Mesenchymal stem cell (in vitro differentiated cells and primary cell): ENCODE data around the gene SEC24C. TPM values are rescaled to one million over a fixed set of nuclear protein-coding genes. Genes with fewer than 3 reads are reported as not detected.
"Not testable (repeated sequence)": the region's sequence is repeated elsewhere in the genome, so short reads cannot be mapped to it uniquely, and the experiment has no call there.

ENCODE experiments used
- DNase-seq: peaks from one replicate; pipeline ENCODE4 v3.0.0-alpha.2; 2013
- H2AFZ ChIP-seq: one replicate; pipeline ENCODE4 v1.6.1; 2013; ENCODE audit warnings: low read depth, mild to moderate bottlenecking, control low read depth, inconsistent platforms, low read length, moderate library complexity
- H2AK5ac ChIP-seq: 2 replicates; pipeline ENCODE4 v1.6.1; 2013; ENCODE audit warnings: low read length, moderate library complexity, mild to moderate bottlenecking, inconsistent platforms; ENCODE audit not compliant: severe bottlenecking
- H2BK120ac ChIP-seq: one replicate; pipeline ENCODE4 v1.6.1; 2013; ENCODE audit warnings: low read depth, mild to moderate bottlenecking, inconsistent platforms, low read length, moderate library complexity
- H2BK12ac ChIP-seq, 2 experiments: one replicate each; pipeline ENCODE4 v1.6.1; 2013; ENCODE audit warnings: inconsistent platforms in 2 of 2, low read length in 2 of 2, mild to moderate bottlenecking in 2 of 2, moderate library complexity in 2 of 2, control low read depth in 1 of 2
- H2BK15ac ChIP-seq: one replicate; pipeline ENCODE4 v1.6.1; 2013; ENCODE audit warnings: mild to moderate bottlenecking, low read depth, inconsistent platforms; ENCODE audit not compliant: poor library complexity, severe bottlenecking
- H2BK5ac ChIP-seq: 2 replicates; pipeline ENCODE4 v1.6.1; 2013; ENCODE audit warnings: low read depth, mild to moderate bottlenecking, low read length, control low read depth, inconsistent platforms; ENCODE audit not compliant: poor library complexity, severe bottlenecking
- H3K14ac ChIP-seq, 2 experiments: one replicate each; pipeline ENCODE4 v1.6.1; 2013; ENCODE audit warnings: inconsistent platforms in 2 of 2, low read length in 2 of 2, control low read depth in 1 of 2, mild to moderate bottlenecking in 1 of 2, moderate library complexity in 1 of 2
- H3K18ac ChIP-seq, 2 experiments: one replicate each; pipeline ENCODE4 v1.6.1; 2013; ENCODE audit warnings: inconsistent platforms in 2 of 2, low read length in 2 of 2, control low read depth in 1 of 2, low read depth in 1 of 2, mild to moderate bottlenecking in 1 of 2
- H3K23ac ChIP-seq, 2 experiments: one replicate each; pipeline ENCODE4 v1.6.1; 2013; ENCODE audit warnings: inconsistent platforms in 2 of 2, low read length in 2 of 2, mild to moderate bottlenecking in 2 of 2, moderate library complexity in 2 of 2, control low read depth in 1 of 2
- H3K27ac ChIP-seq: 2 replicates; pipeline ENCODE4 v1.5.1; 2013; ENCODE audit warnings: mild to moderate bottlenecking, moderate library complexity, low read length, control low read depth, inconsistent platforms; ENCODE audit not compliant: poor library complexity, severe bottlenecking
- H3K27me3 ChIP-seq, 2 experiments: 2 replicates each; pipeline versions ENCODE4 v1.6.1 to v1.7.0; 2013; ENCODE audit warnings: low read length in 2 of 2, mild to moderate bottlenecking in 2 of 2, moderate library complexity in 2 of 2, control low read depth in 1 of 2, inconsistent platforms in 1 of 2; ENCODE audit not compliant: control insufficient read depth in 1 of 2, insufficient read depth in 1 of 2
- H3K36me3 ChIP-seq, 2 experiments: 2 replicates each; pipeline versions ENCODE4 v1.6.1 to v1.7.0; 2013; ENCODE audit warnings: low read length in 2 of 2, control low read depth in 1 of 2, inconsistent platforms in 1 of 2, low read depth in 1 of 2, mild to moderate bottlenecking in 1 of 2; ENCODE audit not compliant: insufficient read depth in 2 of 2, control insufficient read depth in 1 of 2
- H3K4ac ChIP-seq, 2 experiments: one replicate each; pipeline ENCODE4 v1.6.1; 2013; ENCODE audit warnings: inconsistent platforms in 2 of 2, low read length in 2 of 2, mild to moderate bottlenecking in 2 of 2, moderate library complexity in 2 of 2, control low read depth in 1 of 2, low read depth in 1 of 2
- H3K4me1 ChIP-seq: 2 replicates; pipeline ENCODE4 v1.6.1; 2013; ENCODE audit warnings: low read depth, low read length, control low read depth; ENCODE audit not compliant: control insufficient read depth, insufficient read depth
- H3K4me2 ChIP-seq: 2 replicates; pipeline ENCODE4 v1.6.1; 2013; ENCODE audit warnings: low read length, mild to moderate bottlenecking, inconsistent platforms; ENCODE audit not compliant: poor library complexity, severe bottlenecking
- H3K4me3 ChIP-seq, 2 experiments: 2 replicates each; pipeline versions ENCODE4 v1.5.1 to v1.7.0; 2013; ENCODE audit warnings: low read length in 2 of 2, mild to moderate bottlenecking in 2 of 2, control low read depth in 1 of 2, low read depth in 1 of 2; ENCODE audit not compliant: insufficient read depth in 1 of 2
- H3K79me1 ChIP-seq: replicated peaks from 2 replicates; pipeline ENCODE4 v1.6.1; 2013; ENCODE audit warnings: mild to moderate bottlenecking, control low read depth, low read length, inconsistent platforms; ENCODE audit not compliant: poor library complexity, severe bottlenecking
- H3K9ac ChIP-seq: 2 replicates; pipeline ENCODE4 v1.7.0; 2013; ENCODE audit warnings: mild to moderate bottlenecking, low read length, moderate library complexity
- H3K9me3 ChIP-seq: 2 replicates; pipeline ENCODE4 v1.7.0; 2013; ENCODE audit warnings: mild to moderate bottlenecking, low read length; ENCODE audit not compliant: control insufficient read depth
- H4K8ac ChIP-seq: one replicate; pipeline ENCODE4 v1.6.1; 2013; ENCODE audit warnings: inconsistent platforms, mild to moderate bottlenecking, low read length, moderate library complexity
- H4K91ac ChIP-seq: one replicate; pipeline ENCODE4 v1.6.1; 2013; ENCODE audit warnings: mild to moderate bottlenecking, low read length, inconsistent platforms
- WGBS: methylation state at CpG from one replicate; pipeline ENCODE4 v1.1.7; 2013; ENCODE audit warnings: mixed read lengths; 5-methylcytosine and 5-hydroxymethylcytosine counted together
- polyA plus RNA-seq, 2 experiments: library from polyadenylated mRNA; stranded (reverse); fragments of 200-250 nt; gene quantifications; one replicate each; pipeline ENCODE4 v1.2.3, GENCODE V29; 2013

Gene SEC24C
- 39.6 TPM for polyA plus RNA-seq (2013, experiment 1 of 2)
- 36.9 TPM for polyA plus RNA-seq (2013, experiment 2 of 2)

- Histone ChIP-seq H3K18ac (peak within 1 kb of the TSS; percentile 81 to 98), H2BK120ac (peak within 1 kb of the TSS; percentile 97), H3K9me3 (no peaks in the 10 kb centered on the region), H3K4me3 (peak within 1 kb of the TSS; percentile 66 to 95), H4K8ac (peak within 1 kb of the TSS; percentile 96), H2BK5ac (peak within 1 kb of the TSS; percentile 82), H3K9ac (peak within 1 kb of the TSS; percentile 98), H3K27me3 (no peaks in the 10 kb centered on the region), H3K79me1 (peaks cover 11% of the 10 kb centered on the region), H3K27ac (peak within 1 kb of the TSS; percentile 69), H3K23ac (peak within 1 kb of the TSS in 1 of 2 experiments; percentile 34), H3K36me3 (peaks cover 29 to 36% of the 10 kb centered on the region in 2 experiments), H3K14ac (peak within 1 kb of the TSS in 1 of 2 experiments; percentile 27), H2BK12ac (no peak within 1 kb of the TSS), H2BK15ac (peak within 1 kb of the TSS; percentile 52), H2AFZ (peak within 1 kb of the TSS; percentile 18), H2AK5ac (peak within 1 kb of the TSS; percentile 100), H4K91ac (peak within 1 kb of the TSS; percentile 86), H3K4ac (peak within 1 kb of the TSS; percentile 99 to 100), H3K4me2 (peak within 1 kb of the TSS; percentile 93), H3K4me1 (peaks cover 7% of the 10 kb centered on the region)
- peak; percentile 97 for DNase-seq
- under 1% methylated on average over 34 of the region's 36 CpGs for WGBS
Observed at GRCh38 chr10:73743905-73744663, at the start of gene SEC24C. TSS of gene SEC24C (plus strand) at chr10:73744372. CDS start at chr10:73746833, 2,461 bp downstream.

- H3K18ac ChIP-seq = not testable (repeated sequence)
Observed at GRCh38 chr10:73695302-73695701, 48.9 kb upstream of the SEC24C start.

GRCh38 chr10:73697675-73698159, 46.5 kb upstream of the SEC24C start, which contains the start of gene AGAP5:
TSS of gene AGAP5 (minus strand) at chr10:73698109. CDS start at chr10:73697755, 354 bp downstream.
- not testable (repeated sequence) for H2BK120ac ChIP-seq, H3K27me3 ChIP-seq, H3K36me3 ChIP-seq, H2BK5ac ChIP-seq, H3K27ac ChIP-seq, H4K91ac ChIP-seq, H3K9me3 ChIP-seq, H3K4me2 ChIP-seq, H2BK12ac ChIP-seq, H3K4ac ChIP-seq, H3K4me3 ChIP-seq, H3K79me1 ChIP-seq, H3K18ac ChIP-seq, H4K8ac ChIP-seq, H3K23ac ChIP-seq, H3K4me1 ChIP-seq, H3K9ac ChIP-seq, H3K14ac ChIP-seq, H2BK15ac ChIP-seq, H2AK5ac ChIP-seq, DNase-seq, H2AFZ ChIP-seq
- WGBS = 94% methylated on average over 10 of the region's 16 CpGs

More at GRCh38 chr10:73695302-73695701, 48.9 kb upstream of the SEC24C start:
- DNase-seq, H3K4me3 ChIP-seq, H3K14ac ChIP-seq, H3K27ac ChIP-seq, H3K27me3 ChIP-seq, H3K9ac ChIP-seq, H3K79me1 ChIP-seq, H3K4ac ChIP-seq, H3K4me1 ChIP-seq, H3K4me2 ChIP-seq, H4K91ac ChIP-seq, H3K9me3 ChIP-seq, H2AK5ac ChIP-seq, H4K8ac ChIP-seq, H2BK12ac ChIP-seq, H2BK5ac ChIP-seq, H3K36me3 ChIP-seq, H2BK15ac ChIP-seq, H2BK120ac ChIP-seq, H3K23ac ChIP-seq, H2AFZ ChIP-seq: not testable (repeated sequence)

GRCh38 chr10:73698819-73699218, 45.4 kb upstream of the SEC24C start:
- H3K23ac ChIP-seq, H3K4ac ChIP-seq, DNase-seq, H2AFZ ChIP-seq, H3K4me2 ChIP-seq, H3K14ac ChIP-seq, H3K9ac ChIP-seq, H2BK15ac ChIP-seq, H3K9me3 ChIP-seq, H4K91ac ChIP-seq, H3K27me3 ChIP-seq, H4K8ac ChIP-seq, H2BK5ac ChIP-seq, H3K4me1 ChIP-seq, H2AK5ac ChIP-seq, H2BK120ac ChIP-seq, H2BK12ac ChIP-seq, H3K18ac ChIP-seq, H3K4me3 ChIP-seq, H3K79me1 ChIP-seq, H3K36me3 ChIP-seq, H3K27ac ChIP-seq: not testable (repeated sequence)
- WGBS = 100% methylated on average over 1 of the region's 2 CpGs
